SK-N-SH treated with all-trans-retinoic acid at 6 μM for 48 hours (cell line): ENCODE measurements around the gene C1QTNF3.

ENCODE experiments used
- ARNTL ChIP-seq: fragments of 450-650 bp; formaldehyde crosslinking; IDR thresholded peaks from 2 replicates; pipeline ENCODE4 v1.5.0; 2020; ENCODE audit warnings: low read depth, mild to moderate bottlenecking, moderate library complexity, borderline replicate concordance
- BACH2 ChIP-seq: fragments of 250-450 bp; sonication (Bioruptor Pico); IDR thresholded peaks from 2 replicates; pipeline ENCODE4 v1.9.0; 2021; ENCODE audit warnings: mild to moderate bottlenecking, borderline replicate concordance
- CSDC2 ChIP-seq: fragments of 250-450 bp; sonication (Bioruptor Pico); IDR thresholded peaks from 2 replicates; pipeline ENCODE4 v1.5.0; 2020; ENCODE audit warnings: mild to moderate bottlenecking, moderate library complexity
- RARB ChIP-seq: fragments of 250-450 bp; sonication (Bioruptor Pico); IDR thresholded peaks from 2 replicates; pipeline ENCODE4 v1.8.0; 2021; ENCODE audit warnings: mild to moderate bottlenecking, moderate library complexity
- SNAI2 ChIP-seq: fragments of 250-450 bp; sonication (Bioruptor Pico); IDR thresholded peaks from 2 replicates; pipeline ENCODE4 v1.5.0; 2020; ENCODE audit warnings: mild to moderate bottlenecking, moderate library complexity
- TOX ChIP-seq: fragments of 250-450 bp; sonication (Bioruptor Pico); IDR thresholded peaks from 2 replicates; pipeline ENCODE4 v1.8.0; 2021; ENCODE audit warnings: mild to moderate bottlenecking, moderate library complexity, borderline replicate concordance
- ZC3H10 ChIP-seq: fragments of 250-450 bp; sonication (Bioruptor Pico); IDR thresholded peaks from 2 replicates; pipeline ENCODE4 v1.5.1; 2021; ENCODE audit warnings: mild to moderate bottlenecking, moderate library complexity
- ZFP3 ChIP-seq: fragments of 250-450 bp; sonication (Bioruptor Pico); IDR thresholded peaks from 2 replicates; pipeline ENCODE4 v1.5.0; 2020; ENCODE audit warnings: mild to moderate bottlenecking, moderate library complexity
- ZFP30 ChIP-seq: fragments of 450-650 bp; formaldehyde crosslinking; IDR thresholded peaks from 2 replicates; pipeline ENCODE4 v1.5.0; 2022; ENCODE audit warnings: mild to moderate bottlenecking, moderate library complexity
- ZNF565 ChIP-seq: fragments of 450-650 bp; formaldehyde crosslinking; conservative IDR thresholded peaks from 2 replicates; pipeline ENCODE4 v1.5.0; 2020; ENCODE audit warnings: low read depth, mild to moderate bottlenecking, moderate library complexity
- TF ChIP-seq, protein P1 (sequence below): fragments of 250-450 bp; sonication (Bioruptor Pico); IDR thresholded peaks from 2 replicates; pipeline ENCODE4 v1.8.0; 2020; ENCODE audit warnings: mild to moderate bottlenecking, moderate library complexity, borderline replicate concordance
- TF ChIP-seq, protein P2 (sequence below): fragments of 250-450 bp; sonication (Bioruptor Pico); IDR thresholded peaks from 2 replicates; pipeline ENCODE4 v1.5.1; 2021; ENCODE audit warnings: mild to moderate bottlenecking, moderate library complexity
- TF ChIP-seq, protein P3 (sequence below): fragments of 250-450 bp; sonication (Bioruptor Pico); IDR thresholded peaks from 2 replicates; pipeline ENCODE4 v1.8.0; 2021; ENCODE audit warnings: low read depth, mild to moderate bottlenecking, moderate library complexity, borderline replicate concordance

DNA sequence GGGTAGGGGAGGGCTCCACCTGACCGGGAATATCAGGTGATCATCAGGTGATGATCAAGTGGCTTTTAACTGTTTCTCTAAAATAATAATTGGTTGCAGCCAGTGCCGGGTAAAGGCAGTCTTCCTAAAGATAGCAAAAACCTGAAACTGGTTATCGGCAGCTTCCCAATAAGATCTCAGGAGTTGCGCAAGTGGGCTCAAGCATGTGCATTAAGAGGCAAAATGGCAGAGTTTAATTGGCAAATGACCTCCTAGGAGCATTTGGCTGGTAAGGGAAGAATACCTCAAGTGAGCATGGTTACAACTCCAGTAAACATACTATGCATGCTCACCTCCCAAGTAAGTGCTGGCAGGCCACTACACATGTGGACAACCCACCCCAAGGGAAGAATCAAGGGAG is 4.2 kb downstream of the C1QTNF3 start:
- no peak for TF ChIP-seq CSDC2 (CRISPR knock-in tag)
- TF ChIP-seq, protein P1, sequence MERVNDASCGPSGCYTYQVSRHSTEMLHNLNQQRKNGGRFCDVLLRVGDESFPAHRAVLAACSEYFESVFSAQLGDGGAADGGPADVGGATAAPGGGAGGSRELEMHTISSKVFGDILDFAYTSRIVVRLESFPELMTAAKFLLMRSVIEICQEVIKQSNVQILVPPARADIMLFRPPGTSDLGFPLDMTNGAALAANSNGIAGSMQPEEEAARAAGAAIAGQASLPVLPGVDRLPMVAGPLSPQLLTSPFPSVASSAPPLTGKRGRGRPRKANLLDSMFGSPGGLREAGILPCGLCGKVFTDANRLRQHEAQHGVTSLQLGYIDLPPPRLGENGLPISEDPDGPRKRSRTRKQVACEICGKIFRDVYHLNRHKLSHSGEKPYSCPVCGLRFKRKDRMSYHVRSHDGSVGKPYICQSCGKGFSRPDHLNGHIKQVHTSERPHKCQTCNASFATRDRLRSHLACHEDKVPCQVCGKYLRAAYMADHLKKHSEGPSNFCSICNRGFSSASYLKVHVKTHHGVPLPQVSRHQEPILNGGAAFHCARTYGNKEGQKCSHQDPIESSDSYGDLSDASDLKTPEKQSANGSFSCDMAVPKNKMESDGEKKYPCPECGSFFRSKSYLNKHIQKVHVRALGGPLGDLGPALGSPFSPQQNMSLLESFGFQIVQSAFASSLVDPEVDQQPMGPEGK (CRISPR knock-in tag), result no peak
- TF ChIP-seq, protein P2, sequence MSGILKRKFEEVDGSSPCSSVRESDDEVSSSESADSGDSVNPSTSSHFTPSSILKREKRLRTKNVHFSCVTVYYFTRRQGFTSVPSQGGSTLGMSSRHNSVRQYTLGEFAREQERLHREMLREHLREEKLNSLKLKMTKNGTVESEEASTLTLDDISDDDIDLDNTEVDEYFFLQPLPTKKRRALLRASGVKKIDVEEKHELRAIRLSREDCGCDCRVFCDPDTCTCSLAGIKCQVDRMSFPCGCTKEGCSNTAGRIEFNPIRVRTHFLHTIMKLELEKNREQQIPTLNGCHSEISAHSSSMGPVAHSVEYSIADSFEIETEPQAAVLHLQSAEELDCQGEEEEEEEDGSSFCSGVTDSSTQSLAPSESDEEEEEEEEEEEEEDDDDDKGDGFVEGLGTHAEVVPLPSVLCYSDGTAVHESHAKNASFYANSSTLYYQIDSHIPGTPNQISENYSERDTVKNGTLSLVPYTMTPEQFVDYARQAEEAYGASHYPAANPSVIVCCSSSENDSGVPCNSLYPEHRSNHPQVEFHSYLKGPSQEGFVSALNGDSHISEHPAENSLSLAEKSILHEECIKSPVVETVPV, result no peak
- no peak for TF ChIP-seq BACH2 (CRISPR knock-in tag)
- TF ChIP-seq SNAI2 (CRISPR knock-in tag), result no peak
- TF ChIP-seq RARB (CRISPR knock-in tag), result no peak
- TF ChIP-seq ZFP3 (CRISPR knock-in tag), result no peak
- TF ChIP-seq, protein P3, sequence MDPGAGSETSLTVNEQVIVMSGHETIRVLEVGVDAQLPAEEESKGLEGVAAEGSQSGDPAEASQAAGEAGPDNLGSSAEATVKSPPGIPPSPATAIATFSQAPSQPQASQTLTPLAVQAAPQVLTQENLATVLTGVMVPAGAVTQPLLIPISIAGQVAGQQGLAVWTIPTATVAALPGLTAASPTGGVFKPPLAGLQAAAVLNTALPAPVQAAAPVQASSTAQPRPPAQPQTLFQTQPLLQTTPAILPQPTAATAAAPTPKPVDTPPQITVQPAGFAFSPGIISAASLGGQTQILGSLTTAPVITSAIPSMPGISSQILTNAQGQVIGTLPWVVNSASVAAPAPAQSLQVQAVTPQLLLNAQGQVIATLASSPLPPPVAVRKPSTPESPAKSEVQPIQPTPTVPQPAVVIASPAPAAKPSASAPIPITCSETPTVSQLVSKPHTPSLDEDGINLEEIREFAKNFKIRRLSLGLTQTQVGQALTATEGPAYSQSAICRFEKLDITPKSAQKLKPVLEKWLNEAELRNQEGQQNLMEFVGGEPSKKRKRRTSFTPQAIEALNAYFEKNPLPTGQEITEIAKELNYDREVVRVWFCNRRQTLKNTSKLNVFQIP (CRISPR knock-in tag), result no peak
- no peak for TF ChIP-seq ZC3H10 (CRISPR knock-in tag)
- TF ChIP-seq ARNTL, result no peak
- TF ChIP-seq TOX (CRISPR knock-in tag), result no peak
- TF ChIP-seq ZFP30 (CRISPR knock-in tag), result no peak
- no peak for TF ChIP-seq ZNF565
